VCaP (cell line): ENCODE data around the gene GLT8D1.
A peak's percentile ranks its signal among the peaks of the same experiment; 100 is the strongest.

Experiments used
- H3K27ac ChIP-seq: fragments of 450-650 bp; 2 replicates; pipeline ENCODE4 v1.5.1; 2017
- TF ChIP-seq, protein P1 (sequence below): fragments of 450-650 bp; conservative IDR thresholded peaks from 2 replicates; pipeline ENCODE4 v1.5.1; 2017; ENCODE audit warnings: mild to moderate bottlenecking, moderate library complexity

The GLT8D1 gene, protein sequence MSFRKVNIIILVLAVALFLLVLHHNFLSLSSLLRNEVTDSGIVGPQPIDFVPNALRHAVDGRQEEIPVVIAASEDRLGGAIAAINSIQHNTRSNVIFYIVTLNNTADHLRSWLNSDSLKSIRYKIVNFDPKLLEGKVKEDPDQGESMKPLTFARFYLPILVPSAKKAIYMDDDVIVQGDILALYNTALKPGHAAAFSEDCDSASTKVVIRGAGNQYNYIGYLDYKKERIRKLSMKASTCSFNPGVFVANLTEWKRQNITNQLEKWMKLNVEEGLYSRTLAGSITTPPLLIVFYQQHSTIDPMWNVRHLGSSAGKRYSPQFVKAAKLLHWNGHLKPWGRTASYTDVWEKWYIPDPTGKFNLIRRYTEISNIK

DNA sequence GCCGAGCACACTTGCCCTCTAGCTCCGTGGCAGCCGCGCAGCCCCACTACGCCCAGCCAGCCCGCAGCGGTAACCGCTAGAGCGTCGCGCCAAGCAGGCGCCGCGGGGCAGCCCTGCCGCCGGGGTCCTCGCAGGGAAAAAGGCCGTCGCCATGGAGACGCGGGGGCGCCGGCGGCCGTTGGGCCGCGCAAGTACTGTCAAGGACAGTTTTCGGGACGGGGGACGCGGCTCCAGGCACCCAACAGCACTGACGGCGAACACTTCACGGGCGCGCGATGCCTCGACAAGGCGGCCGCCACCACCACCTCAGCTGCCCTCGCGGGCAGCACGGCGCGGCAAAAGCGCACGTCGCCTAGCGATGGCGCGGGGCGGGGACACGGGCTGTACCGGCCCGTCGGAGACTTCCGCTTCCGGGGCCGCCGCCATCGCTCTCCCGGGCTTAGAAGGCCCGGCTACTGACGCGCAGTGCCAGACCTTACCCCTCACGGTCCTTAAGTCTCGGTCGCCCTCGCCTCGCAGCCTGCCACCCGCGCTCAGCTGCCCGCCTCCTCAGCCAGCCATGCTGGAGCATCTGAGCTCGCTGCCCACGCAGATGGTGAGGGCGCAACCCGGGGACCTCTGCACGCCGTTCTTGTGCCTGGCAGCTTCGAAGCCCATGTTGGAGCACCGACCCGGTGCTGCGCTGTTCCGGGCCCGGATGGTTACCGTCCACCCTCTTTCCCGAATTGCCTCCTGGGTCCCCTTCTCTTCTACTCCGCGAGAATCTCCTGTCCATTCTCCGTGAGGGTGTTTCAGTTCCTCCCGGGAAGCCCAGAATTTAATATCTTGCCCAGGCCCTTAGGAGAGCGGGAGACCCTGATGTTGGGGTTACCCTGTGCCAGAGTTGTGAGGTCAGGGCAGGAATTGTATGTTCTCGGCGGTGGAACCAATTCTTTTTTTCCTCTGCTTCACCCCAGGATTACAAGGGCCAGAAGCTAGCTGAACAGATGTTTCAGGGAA, at the start of gene GLT8D1, which contains the start of gene SPCS1:
TSS of gene GLT8D1 (minus strand) at position 104 of the 999 bp plus-strand sequence. CDS start 5,331 bp downstream, outside the sequence.
TSS of gene SPCS1 (plus strand) at position 419 of the 999 bp plus-strand sequence. CDS start at position 560, 141 bp downstream.
- TF ChIP-seq, protein P1, sequence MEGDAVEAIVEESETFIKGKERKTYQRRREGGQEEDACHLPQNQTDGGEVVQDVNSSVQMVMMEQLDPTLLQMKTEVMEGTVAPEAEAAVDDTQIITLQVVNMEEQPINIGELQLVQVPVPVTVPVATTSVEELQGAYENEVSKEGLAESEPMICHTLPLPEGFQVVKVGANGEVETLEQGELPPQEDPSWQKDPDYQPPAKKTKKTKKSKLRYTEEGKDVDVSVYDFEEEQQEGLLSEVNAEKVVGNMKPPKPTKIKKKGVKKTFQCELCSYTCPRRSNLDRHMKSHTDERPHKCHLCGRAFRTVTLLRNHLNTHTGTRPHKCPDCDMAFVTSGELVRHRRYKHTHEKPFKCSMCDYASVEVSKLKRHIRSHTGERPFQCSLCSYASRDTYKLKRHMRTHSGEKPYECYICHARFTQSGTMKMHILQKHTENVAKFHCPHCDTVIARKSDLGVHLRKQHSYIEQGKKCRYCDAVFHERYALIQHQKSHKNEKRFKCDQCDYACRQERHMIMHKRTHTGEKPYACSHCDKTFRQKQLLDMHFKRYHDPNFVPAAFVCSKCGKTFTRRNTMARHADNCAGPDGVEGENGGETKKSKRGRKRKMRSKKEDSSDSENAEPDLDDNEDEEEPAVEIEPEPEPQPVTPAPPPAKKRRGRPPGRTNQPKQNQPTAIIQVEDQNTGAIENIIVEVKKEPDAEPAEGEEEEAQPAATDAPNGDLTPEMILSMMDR, result no peak
- peak within 1 kb of the TSS; percentile 95 for H3K27ac ChIP-seq

DNA sequence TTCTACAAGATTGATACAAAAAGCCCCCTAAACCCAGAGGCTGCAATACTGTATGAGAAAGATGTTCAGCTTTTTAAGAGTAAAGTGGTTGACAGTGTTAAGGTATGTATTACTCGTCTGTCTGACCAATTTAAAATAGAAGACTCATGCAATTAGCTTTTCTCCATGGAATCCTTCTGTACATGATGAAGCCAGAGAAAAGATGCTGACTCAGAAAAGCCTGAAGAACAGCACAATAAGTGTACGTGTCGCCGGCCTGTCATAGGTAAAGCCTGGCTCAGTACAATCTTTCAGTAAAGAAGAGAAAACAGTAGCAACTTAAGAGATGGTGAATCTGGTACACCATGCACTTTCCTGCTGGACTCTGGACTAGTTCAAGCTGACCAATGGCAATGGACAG, 48.8 kb upstream of the GLT8D1 start:
- H3K27ac ChIP-seq, result no peak overlapping the region
- TF ChIP-seq, protein P1, result no peak

DNA sequence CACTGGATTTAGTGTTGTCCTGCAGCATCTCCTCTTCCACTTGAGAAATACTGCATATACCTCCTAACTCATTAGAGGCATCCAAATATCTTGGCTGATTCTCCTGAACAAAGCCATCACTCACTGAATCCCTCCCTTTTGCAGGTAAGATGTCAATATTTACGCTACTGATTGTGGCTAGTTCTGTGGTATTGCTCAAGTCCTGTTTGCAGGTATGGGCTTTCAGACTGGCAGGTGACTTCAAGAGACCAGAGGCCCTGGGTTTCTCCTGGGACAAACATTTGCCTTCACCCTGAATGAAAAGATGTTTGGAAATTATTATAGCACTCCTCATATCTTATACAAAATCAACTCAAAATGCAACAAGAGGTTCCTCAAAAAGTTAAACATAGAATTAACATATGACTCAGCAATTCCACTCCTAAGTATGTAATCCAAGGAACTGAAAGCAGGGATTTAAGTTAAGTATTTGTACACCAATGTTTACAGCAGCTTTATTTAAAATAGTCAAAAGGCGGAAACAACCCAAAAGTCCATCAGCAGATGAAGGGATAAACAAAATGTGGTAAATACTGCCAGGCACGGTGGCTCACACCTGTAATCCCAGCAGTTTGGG, 46.6 kb upstream of the GLT8D1 start:
- H3K27ac ChIP-seq, result no peak overlapping the region
- TF ChIP-seq, protein P1, result no peak

DNA sequence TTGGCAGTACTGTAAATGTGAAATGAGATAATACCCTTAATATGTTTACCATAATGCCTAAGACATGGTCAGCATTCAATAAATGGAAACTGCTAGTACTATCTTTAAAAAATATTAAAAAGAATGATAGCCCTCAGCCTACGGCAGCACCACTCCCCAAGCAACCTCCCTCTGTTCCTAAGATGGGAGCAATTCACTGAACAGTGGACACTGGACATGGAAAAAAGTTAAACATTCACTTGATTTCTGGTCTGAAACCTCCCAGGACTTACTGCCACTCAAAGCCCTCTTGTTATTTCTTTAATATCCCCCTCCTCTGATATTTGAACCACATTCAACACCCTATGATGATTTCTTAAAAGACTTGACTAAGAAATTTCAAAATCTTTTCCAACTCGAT, 38.1 kb upstream of the GLT8D1 start:
- TF ChIP-seq, protein P1, result no peak
- peak overlapping the region; percentile 64 for H3K27ac ChIP-seq

DNA sequence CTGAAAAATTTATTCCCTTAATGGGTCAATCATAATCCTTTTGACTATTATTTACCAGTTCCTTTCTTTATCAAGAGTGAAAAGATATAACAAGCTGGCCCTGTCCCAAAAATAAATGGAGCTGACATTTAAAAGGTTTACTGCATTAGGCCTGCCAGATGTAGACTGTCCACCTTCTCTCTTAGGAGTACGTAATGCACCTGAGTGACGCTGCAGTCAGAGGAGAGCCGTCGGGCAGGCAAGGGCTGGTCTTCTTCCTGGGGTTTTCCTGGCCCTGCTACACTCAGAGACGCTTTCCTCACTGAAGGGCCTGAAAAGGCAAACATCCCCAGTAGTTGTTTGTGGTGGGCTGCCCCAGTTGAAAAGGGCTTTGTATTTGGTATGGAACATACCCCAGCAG, 37.6 kb upstream of the GLT8D1 start:
- TF ChIP-seq, protein P1, result no peak
- H3K27ac ChIP-seq, result peak overlapping the region; percentile 64

DNA sequence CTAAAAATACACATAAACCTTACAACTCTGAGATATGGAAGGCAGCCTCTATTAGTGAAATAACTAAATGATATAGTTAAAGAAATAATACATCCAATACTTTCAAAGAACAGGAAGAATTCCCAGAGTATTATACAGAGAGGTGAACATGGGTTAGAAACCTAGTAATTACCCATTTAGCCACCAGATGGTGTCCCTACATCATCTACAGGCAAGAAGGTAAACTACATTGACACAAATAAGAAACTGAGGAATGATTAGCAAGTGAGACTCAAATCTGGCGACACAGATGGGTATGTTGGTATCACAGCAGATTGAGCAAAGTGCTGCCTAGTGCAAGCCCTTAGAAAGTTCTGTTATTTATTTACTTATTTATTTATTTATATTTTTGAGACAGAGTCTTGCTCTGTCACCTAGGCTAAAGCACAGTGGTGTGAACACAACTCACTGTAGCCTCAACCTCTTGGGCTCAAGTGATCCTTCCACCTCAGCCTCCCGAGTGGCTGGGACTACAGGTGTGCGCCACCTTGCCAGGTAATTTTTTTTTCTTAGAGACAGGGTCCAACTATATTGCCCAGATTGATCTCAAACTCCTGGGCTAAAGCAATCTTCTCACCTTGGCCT, 36.9 kb upstream of the GLT8D1 start:
- TF ChIP-seq, protein P1, result peak; percentile 79
- H3K27ac ChIP-seq, result peak overlapping the region; percentile 64
